Measurements from ENCODE around the gene SPHK1.

- TF ChIP-seq FOSL2 (IDR thresholded peaks at IDR 0.05; ENCODE audit: borderline replicate concordance, low read depth) (no peak), CTCF (IDR thresholded peaks at IDR 0.05) (no peak), JUND (IDR thresholded peaks at IDR 0.05) (no peak), POLR2AphosphoS5 (IDR thresholded peaks at IDR 0.05; ENCODE audit: low read depth, low read length) (no peak)
Measured at GRCh38 chr17:76395980-76396379, 11.6 kb downstream of the SPHK1 start.
